CD4-positive, alpha-beta T cell treated with Interleukin-4 for 1 hour (primary cell): Measurements from ENCODE around the gene CCDC87.
"Not testable (repeated sequence)": the region's sequence is repeated elsewhere in the genome, so short reads cannot be mapped to it uniquely, and the experiment has no call there.

Experiments
- DNase-seq, 2 donors: peaks; one replicate each; pipeline ENCODE4 v3.0.0-alpha.2; 2020 to 2022

The CCDC87 gene

GRCh38 chr11:66592457-66593302 is at the start of gene CCDC87, which contains the start of gene CCS:
Gene CCDC87, minus strand, starts transcription at chr11:66593063. Its CDS starts 48 bp downstream, at chr11:66593015.
Gene CCS, plus strand, starts transcription at chr11:66593185. Its CDS starts 77 bp downstream, at chr11:66593262.
- peak; percentile 99 for DNase-seq

DNA sequence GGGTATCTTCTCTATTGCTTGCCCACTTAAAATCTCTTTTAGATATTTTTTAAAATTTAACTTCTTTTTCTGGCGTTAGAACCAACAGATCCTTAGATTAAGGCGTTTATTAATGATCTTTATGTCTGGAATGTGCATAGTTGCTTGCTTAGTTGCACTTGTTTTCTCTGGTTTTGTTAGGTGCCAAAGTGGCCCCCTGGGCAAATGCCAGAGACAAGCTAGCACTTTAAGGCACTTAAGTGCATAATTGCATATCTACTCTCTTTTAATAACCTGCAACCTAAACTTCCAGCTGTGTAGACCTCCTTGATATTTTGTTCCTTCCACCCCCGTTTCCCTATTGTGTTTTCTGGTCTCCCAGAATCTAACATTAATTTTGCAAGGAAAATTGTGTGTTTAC is 49.0 kb upstream of the CCDC87 start:
- no peak for DNase-seq

GRCh38 chr11:66639814-66640340 is 47.0 kb upstream of the CCDC87 start:
- DNase-seq, result not testable (repeated sequence)

DNA sequence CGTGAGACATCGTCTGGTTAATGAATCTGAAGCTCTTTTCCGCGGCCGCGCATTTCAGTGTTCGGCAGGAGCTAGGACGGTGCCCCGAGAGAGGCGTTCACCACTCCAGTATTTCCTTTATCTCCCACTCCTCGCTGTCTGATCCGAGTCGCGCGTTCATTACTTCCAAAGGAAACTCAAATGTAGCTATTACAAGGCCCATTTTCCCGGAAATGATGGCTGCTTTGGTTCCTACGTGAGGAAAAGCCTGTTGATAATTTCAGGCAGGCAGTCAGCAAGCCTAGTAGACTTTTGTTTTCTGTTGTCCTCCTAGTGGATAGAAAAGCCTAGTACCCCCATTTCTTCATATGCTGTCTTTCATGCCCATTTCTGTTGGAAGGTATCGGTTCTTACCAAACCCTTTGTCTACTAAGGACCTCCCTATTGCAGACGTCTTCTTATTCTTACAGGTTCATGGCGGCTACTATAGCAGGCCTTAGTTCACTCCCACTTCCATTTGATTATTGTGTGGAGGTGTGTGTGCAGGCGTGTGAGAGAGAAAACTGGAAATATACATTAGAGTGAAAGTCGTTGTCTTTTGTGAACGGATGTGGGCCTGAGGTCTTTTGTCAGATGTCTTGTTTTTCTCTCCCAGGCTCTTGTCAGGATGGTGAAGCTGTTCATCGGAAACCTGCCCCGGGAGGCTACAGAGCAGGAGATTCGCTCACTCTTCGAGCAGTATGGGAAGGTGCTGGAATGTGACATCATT is 46.4 kb upstream of the CCDC87 start:
- DNase-seq, result peak; percentile 21 to 64

DNA sequence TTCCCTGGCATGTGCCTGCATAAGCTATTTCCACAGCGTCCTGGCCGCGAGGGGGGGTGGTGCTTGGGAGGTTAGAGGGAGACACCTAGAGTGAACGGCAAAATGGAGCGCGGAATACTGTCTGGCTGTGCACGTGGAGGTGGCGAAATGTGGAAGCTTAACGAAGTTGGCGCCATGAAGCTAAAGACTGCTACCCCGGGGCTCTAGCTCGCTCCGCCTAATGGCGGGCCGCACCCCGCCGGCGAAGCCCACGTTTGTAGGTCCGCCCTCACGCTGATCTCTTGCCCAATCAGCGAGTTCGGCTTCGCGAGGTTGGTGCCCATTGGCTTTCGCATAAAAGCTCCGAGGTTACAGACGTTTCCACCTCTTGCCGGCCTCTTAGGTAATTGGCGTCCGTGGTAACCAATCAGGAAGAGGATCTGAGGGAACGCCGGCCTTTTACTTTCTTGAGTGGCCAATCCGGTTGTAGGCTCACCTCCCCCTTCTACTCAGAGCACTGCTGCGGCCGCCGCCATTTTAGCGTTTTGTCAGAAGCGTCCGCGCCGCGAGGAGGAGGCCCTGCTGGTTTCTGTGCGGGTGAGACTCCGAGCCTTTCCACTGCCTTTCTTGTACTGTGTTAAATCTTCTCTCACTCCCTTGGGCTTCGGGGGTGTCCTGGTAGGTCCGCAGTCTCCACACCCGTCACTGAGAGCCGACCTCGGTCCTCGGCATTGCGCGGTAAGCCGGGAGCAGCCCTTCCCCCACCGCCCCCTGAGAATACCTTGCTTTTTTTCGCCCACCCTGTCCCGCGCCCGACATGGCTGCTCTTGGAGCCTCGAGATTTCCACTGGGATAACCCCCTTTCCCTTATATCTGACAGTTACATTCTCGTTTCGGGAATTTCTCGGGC is 45.6 kb upstream of the CCDC87 start, which contains the start of gene RBM4:
TSS of gene RBM4 (plus strand) at position 527 of the 889 bp plus-strand sequence. CDS start 1,009 bp downstream, outside the sequence.
- DNase-seq, result peak; percentile 99

DNA sequence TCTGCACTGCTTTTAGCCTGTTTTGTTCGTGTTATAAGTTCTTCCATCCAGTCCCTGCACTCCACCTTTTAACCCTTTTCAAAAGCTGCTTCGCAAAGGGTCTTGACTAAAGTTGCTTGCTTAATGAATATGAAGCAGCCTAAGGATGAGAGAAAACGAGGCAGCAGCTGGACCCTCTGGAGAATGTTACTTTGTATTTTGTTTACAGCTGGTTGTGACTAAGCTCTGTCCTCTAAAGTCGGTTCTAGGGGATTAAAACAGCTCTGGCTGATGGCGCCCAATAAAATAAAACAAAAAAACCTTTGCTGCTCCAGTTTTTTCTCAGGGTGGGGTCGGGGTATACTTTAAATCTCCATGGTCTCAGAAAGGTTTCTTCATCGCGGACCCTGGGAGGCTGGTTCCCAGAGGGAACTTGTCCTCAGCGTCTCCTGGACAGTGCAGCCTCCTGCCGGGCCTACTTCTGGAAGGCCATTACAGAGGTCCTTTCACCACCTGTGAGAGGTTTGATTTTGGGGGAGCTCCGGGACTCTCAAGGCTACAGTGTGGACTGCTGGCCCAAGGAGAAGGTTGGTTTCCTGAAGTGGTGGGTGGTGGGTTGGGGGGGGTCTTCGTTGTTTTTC is 44.8 kb upstream of the CCDC87 start:
- DNase-seq, result no peak

DNA sequence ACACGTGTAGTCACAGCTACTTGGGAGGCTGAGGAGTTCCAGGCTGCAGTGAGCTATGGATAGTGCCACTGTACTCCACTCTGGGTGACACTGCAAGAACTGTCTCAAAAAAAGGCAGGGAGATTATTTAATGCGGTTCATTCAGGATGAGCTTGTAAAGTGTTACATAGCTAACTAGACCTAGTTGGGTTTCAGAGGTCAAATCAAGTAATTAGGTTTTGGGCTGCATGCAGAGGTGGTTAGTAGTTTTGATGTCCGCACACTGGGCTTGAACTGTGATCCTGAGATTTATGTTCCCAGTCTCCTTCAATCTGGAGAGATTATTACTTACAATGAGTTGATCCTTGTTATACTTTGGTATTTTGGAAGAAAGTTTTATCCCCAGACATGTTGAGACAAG is 43.5 kb upstream of the CCDC87 start:
- DNase-seq, result no peak

DNA sequence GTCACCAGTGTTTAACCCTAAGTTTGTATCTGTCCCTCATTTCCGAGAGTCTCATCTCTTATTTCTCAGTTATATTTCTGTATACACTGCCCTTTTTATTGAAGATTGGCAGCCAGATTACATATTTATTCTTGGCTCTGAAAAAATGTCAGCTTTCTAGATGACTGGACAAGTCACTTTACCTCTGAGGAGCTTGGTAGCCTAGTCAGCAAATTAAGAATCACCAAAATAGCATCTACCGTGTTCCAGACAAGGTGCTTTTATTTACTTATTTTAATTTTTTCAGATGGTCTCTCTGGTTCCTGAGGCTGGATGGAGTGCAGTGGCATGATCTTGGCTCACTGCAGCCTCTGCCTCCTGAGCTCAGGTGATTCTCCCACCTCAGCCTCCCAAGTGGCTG is 40.1 kb upstream of the CCDC87 start:
- DNase-seq, result no peak

GRCh38 chr11:66631883-66632282 is 39.0 kb upstream of the CCDC87 start:
- DNase-seq, result no peak

GRCh38 chr11:66629356-66629755 is 36.5 kb upstream of the CCDC87 start:
- no peak for DNase-seq

DNA sequence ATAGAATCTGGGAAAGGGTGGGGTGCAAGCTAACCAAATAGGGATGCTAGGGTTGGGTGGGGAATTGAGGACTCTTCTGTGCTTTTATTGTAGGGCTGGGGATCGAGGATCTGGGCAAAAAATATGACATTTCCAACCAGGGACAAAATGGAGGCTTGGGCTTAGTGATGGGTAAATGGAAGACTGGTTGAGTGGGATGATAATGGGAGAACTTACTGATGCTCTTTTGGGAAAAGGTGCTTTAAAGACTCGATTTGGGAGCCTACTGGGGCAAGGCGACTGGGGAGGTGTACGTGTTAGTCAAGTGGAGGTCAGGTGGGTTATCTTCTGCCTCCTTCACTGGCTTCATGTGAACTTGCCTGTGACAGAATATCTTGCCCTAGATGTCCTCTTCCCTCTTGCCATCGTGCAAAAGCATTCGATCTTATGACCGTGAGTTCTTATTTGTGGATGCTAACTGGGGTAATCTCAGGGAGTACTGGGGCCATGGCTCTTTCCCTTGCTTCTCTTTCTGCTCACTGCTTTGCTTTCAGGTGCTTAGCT is 35.3 kb upstream of the CCDC87 start:
- DNase-seq, result no peak

- DNase-seq, result no peak
These were observed 34.1 kb upstream of the CCDC87 start for GRCh38 chr11:66626926-66627325.

GRCh38 chr11:66626382-66626781 is 33.5 kb upstream of the CCDC87 start:
- DNase-seq, result peak in 1 of 2 donors; percentile 6

DNA sequence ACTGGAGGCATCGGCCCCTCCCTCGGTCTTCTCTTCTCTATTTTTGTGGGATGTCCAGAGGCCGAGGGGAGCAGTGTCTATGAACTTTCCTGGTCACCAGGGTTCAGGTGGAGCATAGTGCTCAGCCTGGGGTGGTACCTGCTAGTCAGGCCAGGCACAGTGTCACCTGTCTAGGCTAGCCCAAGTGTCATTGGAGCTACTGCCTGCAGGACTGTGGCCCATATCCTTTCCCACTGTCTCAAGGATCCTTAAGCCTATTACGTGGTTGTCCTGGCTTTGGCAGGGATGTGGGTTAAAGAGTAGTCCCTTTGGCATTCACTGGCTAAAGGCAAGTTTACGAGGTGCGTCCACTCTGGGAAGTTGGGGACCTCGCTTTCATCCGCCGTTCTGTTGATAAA is 32.9 kb upstream of the CCDC87 start:
- peak in 1 of 2 donors; percentile 0 for DNase-seq

DNA sequence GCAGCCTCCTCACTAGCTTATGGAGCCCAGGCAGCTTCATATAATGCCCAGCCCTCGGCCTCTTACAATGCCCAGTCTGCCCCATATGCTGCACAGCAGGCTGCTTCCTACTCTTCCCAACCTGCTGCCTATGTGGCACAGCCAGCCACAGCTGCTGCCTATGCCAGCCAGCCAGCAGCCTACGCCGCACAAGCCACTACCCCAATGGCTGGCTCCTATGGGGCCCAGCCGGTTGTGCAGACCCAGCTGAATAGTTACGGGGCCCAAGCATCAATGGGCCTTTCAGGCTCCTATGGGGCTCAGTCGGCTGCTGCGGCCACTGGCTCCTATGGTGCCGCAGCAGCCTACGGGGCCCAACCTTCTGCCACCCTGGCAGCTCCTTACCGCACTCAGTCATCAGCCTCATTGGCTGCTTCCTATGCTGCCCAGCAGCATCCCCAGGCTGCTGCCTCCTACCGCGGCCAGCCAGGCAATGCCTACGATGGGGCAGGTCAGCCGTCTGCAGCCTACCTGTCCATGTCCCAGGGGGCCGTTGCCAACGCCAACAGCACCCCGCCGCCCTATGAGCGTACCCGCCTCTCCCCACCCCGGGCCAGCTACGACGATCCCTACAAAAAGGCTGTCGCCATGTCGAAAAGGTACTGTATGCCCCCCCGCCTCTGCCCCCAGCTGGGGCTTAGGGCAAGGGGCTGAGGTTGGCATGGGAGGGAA is 32.3 kb upstream of the CCDC87 start:
- DNase-seq, result peak in 1 of 2 donors; percentile 1

DNA sequence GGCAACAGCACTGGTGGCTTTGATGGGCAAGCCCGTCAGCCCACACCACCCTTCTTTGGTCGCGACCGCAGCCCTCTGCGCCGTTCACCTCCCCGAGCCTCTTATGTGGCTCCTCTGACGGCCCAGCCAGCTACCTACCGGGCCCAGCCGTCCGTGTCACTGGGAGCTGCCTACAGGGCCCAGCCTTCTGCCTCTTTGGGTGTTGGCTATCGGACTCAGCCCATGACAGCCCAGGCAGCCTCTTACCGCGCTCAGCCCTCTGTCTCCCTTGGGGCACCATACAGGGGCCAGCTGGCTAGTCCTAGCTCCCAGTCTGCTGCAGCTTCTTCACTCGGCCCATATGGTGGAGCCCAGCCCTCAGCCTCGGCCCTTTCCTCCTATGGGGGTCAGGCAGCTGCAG is 31.6 kb upstream of the CCDC87 start:
- peak in 1 of 2 donors; percentile 2 for DNase-seq

DNA sequence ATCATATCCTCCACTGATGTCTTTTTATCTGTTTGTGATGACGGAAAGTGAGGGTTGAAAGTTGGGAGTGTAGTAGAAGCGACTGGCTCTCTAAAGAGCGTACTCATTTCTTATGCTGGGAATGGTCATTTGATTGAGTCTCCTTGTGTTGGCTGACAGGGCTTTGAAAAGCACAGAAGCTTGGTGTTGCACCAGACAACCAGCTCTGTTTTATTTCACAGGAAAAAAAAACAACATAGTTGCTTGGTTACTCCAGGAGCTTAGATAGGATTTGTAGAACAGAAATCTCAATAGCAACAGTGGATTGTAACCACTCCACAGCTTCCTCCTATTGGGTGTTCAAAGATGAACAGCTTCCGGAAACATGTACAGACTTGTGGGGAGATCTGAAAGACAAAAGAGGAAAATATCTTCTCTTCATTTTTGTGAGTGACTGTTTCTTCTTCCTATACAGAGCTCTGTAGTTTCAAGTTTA is 26.3 kb upstream of the CCDC87 start:
- DNase-seq, result peak; percentile 71 to 89

GRCh38 chr11:66617155-66617834 is 24.4 kb upstream of the CCDC87 start:
- peak in 1 of 2 donors; percentile 65 for DNase-seq

DNA sequence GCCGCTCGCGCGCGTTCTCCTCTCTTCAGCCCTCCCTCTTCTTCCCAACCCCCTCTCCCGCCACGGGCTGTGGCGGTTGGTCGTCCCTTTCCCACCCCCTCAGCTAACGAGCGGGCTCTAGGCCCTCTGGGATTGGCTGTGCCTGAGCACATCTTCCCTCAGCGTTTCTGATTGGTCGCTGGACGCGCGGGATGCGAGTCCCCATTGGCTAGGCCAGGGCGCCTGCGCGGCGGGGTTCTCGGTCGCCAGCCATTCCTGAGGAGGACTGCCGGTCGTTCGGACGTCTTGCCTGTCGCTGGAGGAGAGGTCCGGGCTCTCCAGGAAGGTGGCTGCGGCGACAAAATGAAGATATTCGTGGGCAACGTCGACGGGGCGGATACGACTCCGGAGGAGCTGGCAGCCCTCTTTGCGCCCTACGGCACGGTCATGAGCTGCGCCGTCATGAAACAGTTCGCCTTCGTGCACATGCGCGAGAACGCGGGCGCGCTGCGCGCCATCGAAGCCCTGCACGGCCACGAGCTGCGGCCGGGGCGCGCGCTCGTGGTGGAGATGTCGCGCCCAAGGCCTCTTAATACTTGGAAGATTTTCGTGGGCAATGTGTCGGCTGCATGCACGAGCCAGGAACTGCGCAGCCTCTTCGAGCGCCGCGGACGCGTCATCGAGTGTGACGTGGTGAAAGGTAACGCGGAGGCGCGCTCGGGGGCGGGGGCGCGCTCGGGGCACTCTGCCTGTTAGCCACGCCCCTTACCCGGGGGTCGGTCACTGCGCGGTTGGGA is 23.7 kb upstream of the CCDC87 start, which contains the start of gene RBM14:
TSS of gene RBM14 (plus strand) at position 252 of the 776 bp plus-strand sequence. CDS start at position 343, 91 bp downstream.
- DNase-seq, result peak; percentile 99
